ENCODE results near the gene PICK1.

- TF ChIP-seq HNF4A (conservative IDR thresholded peaks at IDR 0.05) (no peak), CTCF (IDR thresholded peaks at IDR 0.05; ENCODE audit: low read depth, low read length, missing input control) (no peak), TAF1 (conservative IDR thresholded peaks at IDR 0.05) (no peak), MAX (IDR thresholded peaks at IDR 0.05) (no peak), REST (IDR thresholded peaks at IDR 0.05) (no peak), FOXA2 (IDR thresholded peaks at IDR 0.05) (no peak), GABPA (IDR thresholded peaks at IDR 0.05 in 1 of 2, conservative IDR thresholded peaks at IDR 0.05 in 1 of 2) (no peak), ATF3 (IDR thresholded peaks at IDR 0.05) (no peak), RAD21 (IDR thresholded peaks at IDR 0.05) (no peak), SP1 (IDR thresholded peaks at IDR 0.05) (no peak)
Measured at GRCh38 chr22:38070250-38070921, 13.2 kb downstream of the PICK1 start.

Measured in liver (tissue), 3 donors.